COLO668 (cell line): ENCODE measurements around the gene FTSJ3.
A peak's percentile ranks its signal among the peaks of the same experiment; 100 is the strongest.
"Not testable (repeated sequence)": the region's sequence is repeated elsewhere in the genome, so short reads cannot be mapped to it uniquely, and the experiment has no call there.

Experiments
- DNase-seq: peaks from one replicate; lab custom pipeline; 2025; ENCODE audit not compliant: unreplicated experiment; lab: John Stamatoyannopoulos, UW

Gene FTSJ3

GRCh38 chr17:63827002-63827800 is at the start of gene FTSJ3, which contains the start of gene PSMC5:
Gene FTSJ3 (minus strand): TSS chr17:63827663. CDS start chr17:63826902, 761 bp downstream.
Gene PSMC5 (plus strand): TSS chr17:63827431. CDS start chr17:63827491, 60 bp downstream.
- peak; percentile 89 for DNase-seq

- DNase-seq = not testable (repeated sequence)
These were observed 47.2 kb upstream of the FTSJ3 start for GRCh38 chr17:63874693-63875092.

GRCh38 chr17:63874061-63874626 is 46.7 kb upstream of the FTSJ3 start:
- DNase-seq = not testable (repeated sequence)

- DNase-seq = not testable (repeated sequence)
These were observed 46.1 kb upstream of the FTSJ3 start, which contains the start of gene CSH2 for GRCh38 chr17:63873577-63873976. Gene CSH2 (minus strand): TSS chr17:63873677. CDS start chr17:63873614, 63 bp downstream.

- not testable (repeated sequence) for DNase-seq
These were observed 44.3 kb upstream of the FTSJ3 start for GRCh38 chr17:63871646-63872365.

- DNase-seq = not testable (repeated sequence)
These were observed 42.8 kb upstream of the FTSJ3 start for GRCh38 chr17:63870292-63870665.

GRCh38 chr17:63869491-63870291 is 42.2 kb upstream of the FTSJ3 start:
- not testable (repeated sequence) for DNase-seq

GRCh38 chr17:63866625-63867024 is 39.2 kb upstream of the FTSJ3 start:
- DNase-seq = not testable (repeated sequence)

GRCh38 chr17:63859257-63859656 is 31.8 kb upstream of the FTSJ3 start:
- no peak for DNase-seq

- DNase-seq = not testable (repeated sequence)
These were observed 29.0 kb upstream of the FTSJ3 start for GRCh38 chr17:63856425-63856824.

GRCh38 chr17:63855185-63855584 is 27.7 kb upstream of the FTSJ3 start:
- no peak for DNase-seq

- DNase-seq = no peak
These were observed 27.2 kb upstream of the FTSJ3 start for GRCh38 chr17:63854709-63855108.

GRCh38 chr17:63853260-63853659 is 25.8 kb upstream of the FTSJ3 start:
- DNase-seq = no peak

- DNase-seq = no peak
These were observed 22.9 kb upstream of the FTSJ3 start for GRCh38 chr17:63850401-63850800.

GRCh38 chr17:63848834-63849689 is 21.6 kb upstream of the FTSJ3 start:
- DNase-seq = peak; percentile 84

GRCh38 chr17:63847525-63848249 is 20.2 kb upstream of the FTSJ3 start:
- DNase-seq = no peak

GRCh38 chr17:63845509-63845908 is 18.0 kb upstream of the FTSJ3 start:
- DNase-seq = no peak

GRCh38 chr17:63843910-63844677 is 16.6 kb upstream of the FTSJ3 start:
- no peak for DNase-seq
